Muscle of back (tissue), 11 donors: ENCODE results near the gene SMPX. TPM values are rescaled to one million over a fixed set of nuclear protein-coding genes. Genes with fewer than 3 reads are reported as not detected.

Source experiments
- DNase-seq, 3 donors: peaks; one replicate each; pipeline versions ENCODE4 v3.0.0 to v3.0.0-alpha.2; 2013
- polyA plus RNA-seq, 10 donors: library from polyadenylated mRNA; unstranded; fragments of 120-200 nt; gene quantifications; one replicate each; pipeline ENCODE4 v1.2.1, GENCODE V29; 2013; ENCODE audit not compliant: insufficient read length in 10 of 10

Gene SMPX
- polyA plus RNA-seq, 10 donors = 174 to 330 (median 257) TPM

- no peak for DNase-seq
These were observed 99.2 kb downstream of the SMPX start for GRCh38 chrX:21658746-21659145.

DNA sequence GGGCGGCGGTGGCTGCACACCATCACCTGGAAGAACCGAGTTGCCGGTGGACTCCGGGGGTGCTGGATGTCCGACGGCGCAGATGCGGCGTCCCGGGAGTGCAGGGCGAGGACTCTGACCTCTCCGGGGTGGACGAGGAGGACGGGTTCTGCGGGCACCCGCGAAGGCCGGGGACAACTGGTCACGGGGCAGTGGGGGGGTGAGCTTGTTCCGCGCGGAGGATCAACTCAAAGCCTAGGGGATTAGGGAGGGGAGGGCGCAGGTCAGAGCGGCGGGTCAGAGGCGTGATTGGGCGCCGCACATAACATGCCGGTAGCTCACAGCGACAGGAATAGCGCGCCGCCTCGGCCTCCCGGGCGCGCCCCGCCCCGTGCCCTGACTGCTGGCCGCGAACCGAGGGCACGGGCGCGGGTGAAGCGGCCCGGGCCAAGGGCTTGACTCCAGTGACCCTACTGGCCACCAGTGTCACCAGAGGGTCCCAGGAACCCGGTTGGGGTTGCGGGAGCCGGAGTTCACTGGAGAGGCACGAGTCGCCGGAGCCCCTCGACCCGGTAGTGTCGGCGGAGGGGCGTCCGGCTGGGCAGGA is 99.7 kb downstream of the SMPX start, which contains the start of gene KLHL34:
Gene KLHL34, minus strand, starts transcription at position 179 of the 586 bp plus-strand sequence. CDS start 542 bp downstream, outside the sequence.
- DNase-seq = peak in 2 of 3 donors; percentile 7 to 11

- no peak for DNase-seq
These were observed 100.4 kb downstream of the SMPX start for GRCh38 chrX:21657318-21658151.

DNA sequence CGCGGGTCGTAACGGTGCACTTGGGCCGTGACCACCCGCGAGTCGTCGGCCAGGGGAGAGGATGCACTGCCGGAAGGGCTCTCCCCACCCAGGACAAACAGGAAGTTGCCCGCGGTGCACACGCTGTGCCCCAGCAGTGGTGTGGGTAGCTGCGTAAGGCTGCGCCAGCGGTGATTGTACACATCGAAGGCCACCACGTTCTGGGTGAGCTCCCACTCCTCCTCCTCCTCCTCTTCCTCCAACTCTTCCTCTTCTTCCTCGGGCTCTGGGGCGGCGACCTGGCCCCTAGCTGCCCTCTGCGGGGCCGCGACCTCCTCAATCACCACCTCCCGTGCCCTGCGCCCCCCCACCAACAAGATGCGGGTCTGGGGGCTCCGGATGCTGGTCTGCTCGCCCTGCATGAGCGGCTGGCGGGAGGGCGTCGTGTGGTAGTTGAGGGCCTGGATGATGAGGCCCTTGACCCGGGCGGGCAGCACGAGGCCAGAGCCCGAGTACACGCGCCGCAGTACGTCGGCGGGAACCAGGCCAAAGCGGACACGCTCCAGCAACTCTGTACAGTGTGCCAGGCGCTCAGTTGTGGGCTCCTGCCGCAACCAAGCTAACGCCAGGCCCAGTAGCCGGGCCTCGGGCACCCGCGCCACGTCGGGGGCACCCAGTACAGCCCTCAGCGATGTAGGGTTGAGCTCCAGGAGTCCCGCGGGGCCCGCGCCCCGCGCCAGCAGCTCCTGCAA is 101.2 kb downstream of the SMPX start:
- DNase-seq = no peak

Other genes starting within 250 kb of the SMPX start
- 1 to 10 TPM in 2 of 10 donors, under 1 TPM in 8; 0.10 to 1.2 (median 0.64) TPM for gene KLHL34, start 99.8 kb downstream of the SMPX start, polyA plus RNA-seq
- 10 to 100 TPM; 20.5 to 30.9 (median 22.7) TPM for gene MBTPS2, start 81.5 kb upstream of the SMPX start, polyA plus RNA-seq
- gene YY2, start 97.9 kb upstream of the SMPX start, polyA plus RNA-seq = 1 to 10 TPM; 1.1 to 2.2 (median 1.7) TPM
- gene SMS, start 182.6 kb upstream of the SMPX start, polyA plus RNA-seq = 10 to 100 TPM; 69.0 to 99.4 (median 89.3) TPM